GM21526 (cell line): ENCODE measurements around the gene CCDC92.

ENCODE experiments used
- ATAC-seq: cut with Tn5 transposase; IDR thresholded peaks from one replicate; pipeline ENCODE4 v1.9.1; 2021; ENCODE audit warnings: moderate library complexity; ENCODE audit not compliant: unreplicated experiment, low FRiP score

Gene CCDC92

DNA sequence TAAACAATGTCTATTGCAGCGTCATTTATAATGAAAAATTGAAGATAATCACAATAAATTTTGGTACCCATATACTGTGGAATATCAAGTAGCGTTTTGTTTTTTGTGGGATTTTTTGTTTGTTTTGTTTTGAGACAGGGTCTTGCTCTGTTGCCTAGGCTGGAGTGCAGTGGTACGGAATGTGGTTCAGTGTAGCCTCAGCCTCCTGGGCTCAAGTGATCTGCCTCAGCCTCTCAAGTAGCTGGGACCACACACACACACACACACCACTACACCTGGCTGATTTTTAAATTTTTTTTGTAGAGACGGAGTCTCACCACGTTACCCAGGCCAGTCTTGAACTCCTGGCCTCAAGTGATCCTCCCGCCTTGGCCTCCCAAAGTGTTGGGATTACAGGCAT, 6.9 kb upstream of the CCDC92 start:
- no peak for ATAC-seq

DNA sequence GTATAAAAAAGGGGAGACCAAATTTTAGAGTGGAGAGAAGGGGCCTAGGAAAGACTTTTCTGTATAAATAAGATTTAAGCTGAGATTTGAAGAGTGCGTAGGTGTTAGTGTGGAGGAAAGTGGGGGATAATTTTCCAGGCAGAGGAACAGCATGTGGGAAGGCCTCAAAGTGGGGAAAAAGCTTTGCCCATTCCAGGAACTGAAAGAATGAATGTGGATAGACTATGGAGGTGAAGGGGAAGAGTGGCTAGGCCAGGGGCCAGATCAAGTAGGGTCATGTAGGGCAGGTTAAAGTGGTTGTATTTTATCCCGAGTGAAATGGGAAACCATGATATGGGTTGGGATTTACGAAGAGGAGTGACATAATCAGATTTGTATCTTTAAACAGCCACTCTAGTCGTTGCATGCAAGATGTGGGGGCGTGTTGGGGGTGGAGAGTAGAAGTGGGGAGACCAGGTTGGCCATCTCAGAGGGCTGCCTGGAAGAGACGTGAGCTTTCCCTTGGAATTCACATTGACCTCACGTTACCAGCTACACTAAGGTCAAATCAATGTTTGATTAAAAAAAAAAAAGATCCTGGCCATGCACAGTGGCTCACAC, 3.7 kb upstream of the CCDC92 start:
- no peak for ATAC-seq

DNA sequence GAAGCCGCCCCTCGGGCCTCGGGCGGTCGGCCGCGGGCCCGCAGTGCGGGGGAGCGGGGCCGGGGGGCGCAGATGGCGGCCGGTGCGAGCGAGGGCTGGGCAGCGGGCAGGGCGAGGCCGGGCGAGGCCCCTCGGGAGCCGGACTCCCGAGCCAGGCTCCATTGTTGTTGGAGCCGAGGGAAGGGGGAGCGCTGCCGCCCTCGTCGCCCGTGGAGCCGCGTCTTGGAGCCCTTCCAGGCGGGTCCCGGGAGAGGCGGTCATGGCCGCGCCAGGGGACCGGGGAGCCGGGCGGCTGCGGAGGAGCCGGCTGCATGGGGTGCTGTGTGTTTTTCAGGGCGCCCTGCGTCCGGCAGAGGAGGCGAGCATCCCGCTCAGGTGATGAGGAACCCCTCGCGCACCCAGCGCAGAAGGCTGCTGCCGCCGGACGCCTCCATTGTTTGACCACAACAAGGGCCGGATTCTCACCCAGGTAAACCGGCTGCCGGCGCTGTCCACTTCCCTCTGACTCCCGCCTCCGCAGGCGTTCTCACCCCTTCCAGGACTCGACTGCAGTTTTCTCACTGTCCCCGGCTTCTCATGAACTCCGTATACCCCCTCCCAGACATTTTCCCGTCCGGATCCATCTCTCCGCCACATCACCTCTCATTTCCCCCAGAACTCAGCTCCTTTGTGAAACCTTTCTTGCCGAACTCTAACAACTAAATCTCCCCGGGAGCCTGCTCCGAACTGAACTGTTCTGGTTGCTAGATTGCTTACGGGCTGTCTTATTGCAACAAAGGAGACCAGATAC, 1.1 kb upstream of the CCDC92 start:
- peak; percentile 25 for ATAC-seq

DNA sequence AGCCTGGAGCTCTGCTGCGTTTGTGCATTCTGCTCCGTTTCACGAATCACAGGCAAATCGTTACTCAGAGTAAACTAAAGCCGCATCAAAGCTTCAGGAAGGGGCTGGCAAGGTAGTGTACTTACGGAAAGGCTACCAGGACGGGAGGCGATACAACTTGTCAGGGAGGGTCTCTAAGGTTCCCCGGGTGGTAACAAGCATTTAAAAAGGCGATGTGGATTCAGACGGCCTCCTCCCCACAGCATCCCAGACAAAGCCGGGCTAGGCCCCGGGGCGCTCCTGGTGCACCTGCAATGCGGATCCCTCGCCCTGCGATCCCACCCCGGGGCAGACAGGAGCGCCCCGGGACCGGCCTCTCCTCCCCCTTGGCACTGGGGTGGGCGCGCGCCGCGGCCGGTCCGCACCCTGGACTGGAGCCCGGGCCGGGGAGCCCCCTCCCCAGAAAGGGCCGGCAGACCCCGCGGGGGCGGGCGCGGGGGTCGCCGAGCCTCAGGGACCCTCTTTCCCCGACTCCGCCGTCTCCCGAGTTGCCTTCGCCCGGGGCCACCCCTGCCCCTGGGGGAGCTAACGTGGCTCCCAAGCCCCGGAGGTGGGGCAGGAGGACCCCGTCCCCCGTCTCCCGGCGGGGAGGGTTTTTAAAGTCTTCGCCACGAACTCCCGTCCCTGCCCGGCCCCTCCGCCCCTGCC, 718 bp downstream of the CCDC92 start:
- ATAC-seq = no peak

DNA sequence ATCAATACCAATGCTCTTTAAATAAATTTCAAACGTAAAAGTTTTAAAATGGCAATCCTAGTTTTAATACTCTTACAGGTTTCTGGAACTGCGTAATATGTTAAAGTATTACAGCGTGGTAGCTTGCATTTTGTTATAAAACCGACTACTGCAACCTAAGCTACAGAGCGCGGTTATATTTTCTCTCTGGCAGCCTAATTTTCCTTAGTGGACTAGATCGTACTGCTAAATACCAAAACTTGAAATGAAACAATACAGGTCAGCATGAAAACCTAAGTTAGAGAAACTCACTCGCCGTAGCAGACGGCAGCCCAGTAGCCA, 1.2 kb downstream of the CCDC92 start:
- ATAC-seq = no peak

DNA sequence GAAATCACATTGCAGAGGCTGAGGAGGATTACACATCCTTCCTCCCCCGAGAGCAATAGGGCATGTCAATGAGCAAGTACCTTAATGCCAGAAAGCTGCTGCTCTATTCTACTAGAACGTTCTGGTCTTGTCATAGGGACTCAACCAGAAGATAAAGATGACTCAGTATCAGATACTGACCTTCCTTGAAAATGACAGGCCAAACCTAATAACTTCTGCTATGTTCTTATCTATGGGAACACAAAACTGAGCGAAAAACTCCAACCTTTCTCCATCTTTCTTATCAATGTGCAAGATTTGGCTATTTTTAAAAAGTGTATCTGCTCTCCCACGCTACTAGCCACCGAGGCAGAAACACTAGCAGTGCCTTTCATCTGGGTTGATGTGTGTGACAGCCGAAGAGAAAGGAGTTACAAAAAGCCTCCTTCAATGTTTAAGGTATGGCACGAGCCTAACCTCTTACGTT, 5.5 kb downstream of the CCDC92 start:
- no peak for ATAC-seq

DNA sequence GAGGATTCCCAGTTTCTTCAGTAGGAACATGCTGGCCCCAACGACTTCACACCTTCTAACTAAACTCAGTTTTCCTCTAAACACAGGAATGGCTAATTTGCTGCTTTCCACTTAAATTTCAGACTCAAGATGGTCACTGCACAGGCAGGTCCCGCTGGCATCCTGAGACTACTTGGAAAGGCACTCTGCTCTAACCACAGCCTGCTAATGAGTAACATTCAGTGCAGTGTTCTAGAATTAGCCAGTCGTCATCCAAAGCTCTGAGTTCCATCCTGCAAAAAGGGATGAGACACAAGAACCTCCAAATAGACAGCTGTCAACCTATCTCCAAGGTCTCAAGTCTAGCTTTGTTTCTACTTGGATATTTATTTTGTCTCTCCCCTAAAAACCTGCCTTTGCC, 6.0 kb downstream of the CCDC92 start:
- no peak for ATAC-seq

DNA sequence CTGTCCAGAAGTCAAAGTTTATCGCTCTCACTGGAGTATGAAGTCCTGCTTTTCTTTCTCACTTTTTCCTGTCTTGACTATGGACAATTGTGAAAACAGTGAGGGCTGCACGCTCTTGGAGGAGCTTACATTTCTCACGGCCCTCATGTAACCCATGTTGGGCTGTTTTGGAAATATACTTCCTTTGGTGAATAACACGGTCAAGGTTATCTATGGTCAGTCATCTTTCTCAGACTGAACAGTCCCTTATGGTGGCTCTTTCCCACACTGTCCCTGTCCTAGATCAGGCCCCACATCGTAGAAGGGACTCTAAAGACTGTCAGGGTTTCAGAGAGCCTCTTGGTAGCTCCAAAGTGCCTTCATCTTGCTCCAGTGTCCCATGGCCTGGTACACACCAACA, 7.2 kb downstream of the CCDC92 start:
- ATAC-seq = no peak

DNA sequence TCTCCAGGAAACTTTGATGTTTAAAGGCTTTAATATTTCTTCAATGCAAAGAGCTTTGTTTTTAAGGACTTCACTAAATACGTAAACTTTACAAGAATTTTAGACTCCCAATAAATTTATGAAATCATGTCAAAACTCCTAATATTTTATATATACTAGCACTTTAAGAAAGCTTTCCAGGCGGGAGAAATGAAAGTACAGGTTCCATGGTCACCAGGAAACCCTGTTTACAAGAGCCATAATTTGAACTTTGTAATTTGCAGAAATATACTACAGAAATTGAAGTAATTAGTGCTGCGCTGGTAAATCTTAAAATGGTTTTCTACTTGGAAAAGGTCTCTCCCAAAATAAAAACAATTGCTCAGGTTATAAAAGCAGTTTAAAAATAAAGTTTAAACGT, 8.8 kb downstream of the CCDC92 start:
- ATAC-seq = no peak

DNA sequence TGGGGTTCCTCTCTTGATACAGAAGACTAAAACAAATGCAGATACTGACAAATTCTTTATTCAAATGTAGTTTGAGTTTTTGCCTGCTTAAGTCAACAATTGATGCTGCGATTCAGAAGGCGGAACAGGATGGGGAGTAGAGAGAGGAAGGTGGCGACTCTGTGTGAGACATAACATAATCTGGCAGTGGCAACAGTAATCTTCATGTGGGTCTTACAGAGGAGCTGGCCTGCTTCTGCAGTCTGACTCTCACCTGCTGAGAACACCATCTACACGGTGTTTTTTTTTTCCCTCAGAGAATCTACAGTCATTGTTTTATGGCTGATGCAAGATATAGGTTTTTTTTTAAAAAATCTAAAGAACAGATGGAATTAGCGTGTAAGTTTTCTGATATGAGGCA, 10.1 kb downstream of the CCDC92 start:
- ATAC-seq = no peak

DNA sequence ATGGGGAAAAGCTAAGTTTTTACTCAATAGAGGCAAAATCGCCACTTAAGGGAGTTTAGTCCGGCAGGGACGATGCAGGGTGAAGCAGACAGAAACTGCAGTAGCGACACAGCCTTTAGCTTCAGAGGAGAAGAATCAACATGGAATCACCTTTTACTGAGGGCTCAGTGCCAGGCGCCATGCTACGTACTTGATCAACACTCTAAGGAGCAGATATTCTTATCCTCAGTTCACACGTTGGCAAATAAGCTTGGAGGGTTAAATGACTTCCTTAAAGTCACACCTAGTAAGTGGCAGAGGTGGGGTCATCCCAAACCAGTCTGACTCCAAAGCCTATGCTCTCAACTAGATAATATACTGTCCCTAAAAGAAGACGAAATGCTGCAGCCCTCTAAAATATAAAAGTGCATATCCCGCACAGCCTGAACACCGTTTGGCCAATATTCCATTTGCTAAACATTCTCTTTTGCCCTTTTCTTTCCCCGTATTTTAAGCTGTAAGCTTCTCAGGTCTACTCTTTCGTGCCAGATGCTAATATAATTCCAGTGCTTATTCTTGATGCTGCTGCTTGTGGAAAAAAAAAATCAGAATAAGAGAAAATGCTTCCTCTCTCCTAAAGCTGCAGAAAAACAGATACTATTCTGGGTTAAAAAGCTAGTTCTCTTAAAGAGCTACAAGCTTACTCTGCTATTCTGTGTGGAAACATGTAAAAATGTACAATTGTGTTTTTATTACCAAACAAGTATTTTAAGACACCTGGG, 10.9 kb downstream of the CCDC92 start:
- ATAC-seq = no peak

DNA sequence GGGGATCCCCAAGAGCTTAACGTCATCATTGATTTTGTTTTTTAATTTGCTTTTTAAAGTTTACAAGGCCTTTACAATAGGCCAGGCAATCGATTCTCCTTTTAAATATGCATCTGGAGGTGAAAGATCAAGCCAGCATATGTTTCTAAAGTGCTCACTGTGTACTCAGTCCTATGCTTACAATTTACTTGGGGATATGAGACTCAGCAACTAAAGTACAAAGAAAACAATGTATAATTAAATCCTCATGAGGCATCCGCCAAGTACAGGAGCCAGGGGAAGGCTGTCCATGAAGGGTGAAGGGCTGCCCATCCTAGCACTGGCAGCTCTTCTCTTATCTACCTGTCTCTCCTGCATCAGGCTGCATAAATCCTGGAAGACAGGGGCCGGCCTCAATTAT, 11.8 kb downstream of the CCDC92 start:
- ATAC-seq = no peak

DNA sequence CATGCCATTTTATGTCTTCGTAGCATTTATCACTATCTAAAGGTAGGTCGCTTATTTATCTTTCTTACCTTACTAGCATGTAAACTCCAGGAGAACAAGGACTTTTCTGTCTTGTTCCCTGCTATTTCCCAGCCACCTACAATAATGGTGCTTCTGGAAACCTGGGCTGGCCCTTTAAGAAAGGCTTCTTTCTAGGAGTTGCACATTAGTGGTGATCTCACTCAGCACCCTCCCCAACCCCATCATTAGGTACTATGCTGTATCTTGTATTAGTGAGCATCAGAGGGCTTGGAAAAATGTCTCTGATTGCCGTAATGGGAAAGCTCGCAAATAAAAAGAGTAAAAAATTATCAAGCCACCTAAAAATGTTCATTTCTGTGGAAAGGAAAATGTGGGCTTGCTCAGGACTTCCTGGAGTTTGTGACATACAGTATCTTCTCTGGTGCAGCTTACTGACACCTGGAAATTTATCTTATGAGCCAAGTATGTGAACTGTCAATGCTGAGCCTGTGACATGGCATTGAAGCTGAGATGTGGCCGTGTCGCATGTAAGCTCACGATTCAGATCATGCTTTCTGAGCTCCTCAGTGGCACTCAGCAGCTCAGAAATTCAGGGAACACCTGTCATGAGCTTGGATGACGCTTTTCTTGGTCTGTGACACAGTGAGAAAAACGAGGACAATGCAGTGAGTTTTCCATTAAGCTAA, 12.4 kb downstream of the CCDC92 start:
- no peak for ATAC-seq

DNA sequence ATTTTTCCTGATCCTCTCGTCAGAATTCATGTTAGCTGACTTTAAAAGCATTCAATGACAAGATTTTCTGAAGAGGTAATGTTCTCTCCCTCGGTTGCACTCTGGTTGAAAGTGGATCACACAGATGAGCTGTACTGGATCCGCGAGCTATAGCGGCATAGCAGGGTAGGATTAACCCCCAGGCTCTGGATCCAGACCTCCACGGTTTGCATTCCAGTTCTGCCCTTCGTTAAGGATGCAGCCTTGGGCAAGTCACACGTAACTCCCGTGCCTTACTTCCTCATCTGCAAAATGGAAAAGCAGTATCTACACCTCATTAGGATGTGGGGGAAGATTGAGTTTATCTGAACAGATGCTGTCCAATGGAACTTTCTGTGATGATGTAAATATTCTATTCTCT, 13.8 kb downstream of the CCDC92 start:
- ATAC-seq = no peak

DNA sequence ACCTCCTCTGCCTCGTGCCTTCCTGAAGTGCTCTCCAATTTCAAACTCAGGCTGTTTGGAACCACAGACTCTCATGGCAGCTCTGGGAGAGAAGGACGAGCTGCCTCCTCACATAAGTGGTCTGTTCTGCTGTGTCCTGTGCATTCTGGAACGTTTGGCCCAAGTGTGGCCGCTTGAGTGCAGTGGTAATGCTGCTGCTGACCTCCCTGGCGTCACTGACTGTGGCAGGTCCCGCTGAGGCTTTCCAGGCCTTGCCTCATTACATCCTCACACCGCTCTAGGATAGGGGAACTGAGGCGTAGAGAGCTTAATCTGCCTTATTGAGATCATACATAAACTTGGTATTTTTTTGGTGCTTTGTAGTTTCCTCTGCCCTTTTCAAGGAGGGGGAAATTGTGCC, 14.2 kb downstream of the CCDC92 start:
- no peak for ATAC-seq

DNA sequence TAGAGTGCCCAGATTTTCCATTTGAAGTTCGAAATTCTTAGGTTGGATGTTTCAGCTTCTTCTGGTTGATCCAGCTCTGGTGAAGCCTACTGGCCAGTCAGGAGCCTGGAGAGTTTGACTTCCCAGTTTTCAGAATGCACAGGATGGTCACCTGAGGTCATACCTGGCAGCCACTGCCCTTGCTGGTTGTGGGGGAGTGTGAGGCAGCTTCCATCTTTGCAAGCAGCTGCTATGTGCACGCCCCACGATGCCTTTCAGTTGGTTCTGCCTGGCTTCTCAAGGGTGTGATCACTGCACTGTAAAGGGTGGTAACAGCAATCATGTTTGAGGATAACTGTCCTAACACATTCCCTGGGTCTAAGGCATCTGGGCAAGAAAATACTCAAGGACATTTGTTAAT, 15.4 kb downstream of the CCDC92 start:
- ATAC-seq = no peak

DNA sequence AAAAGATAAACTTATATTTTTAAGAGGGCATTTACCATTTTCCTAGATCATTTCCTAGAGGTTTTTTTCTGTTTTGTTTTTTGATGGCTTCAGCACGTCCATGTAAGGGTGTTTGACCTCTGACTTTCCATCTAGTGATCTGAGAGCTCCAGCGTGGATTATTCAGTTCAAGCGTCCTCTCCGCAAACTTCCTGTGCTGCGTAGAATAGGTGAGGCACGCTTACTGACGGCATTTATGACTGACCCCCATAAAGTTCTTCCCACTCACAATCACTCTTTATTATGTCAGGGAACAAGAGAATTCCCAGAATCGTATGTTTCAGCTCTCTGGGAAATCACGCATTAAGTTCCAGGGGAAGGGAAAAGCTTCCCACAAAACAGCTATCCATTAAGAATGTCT, 16.4 kb downstream of the CCDC92 start:
- no peak for ATAC-seq

DNA sequence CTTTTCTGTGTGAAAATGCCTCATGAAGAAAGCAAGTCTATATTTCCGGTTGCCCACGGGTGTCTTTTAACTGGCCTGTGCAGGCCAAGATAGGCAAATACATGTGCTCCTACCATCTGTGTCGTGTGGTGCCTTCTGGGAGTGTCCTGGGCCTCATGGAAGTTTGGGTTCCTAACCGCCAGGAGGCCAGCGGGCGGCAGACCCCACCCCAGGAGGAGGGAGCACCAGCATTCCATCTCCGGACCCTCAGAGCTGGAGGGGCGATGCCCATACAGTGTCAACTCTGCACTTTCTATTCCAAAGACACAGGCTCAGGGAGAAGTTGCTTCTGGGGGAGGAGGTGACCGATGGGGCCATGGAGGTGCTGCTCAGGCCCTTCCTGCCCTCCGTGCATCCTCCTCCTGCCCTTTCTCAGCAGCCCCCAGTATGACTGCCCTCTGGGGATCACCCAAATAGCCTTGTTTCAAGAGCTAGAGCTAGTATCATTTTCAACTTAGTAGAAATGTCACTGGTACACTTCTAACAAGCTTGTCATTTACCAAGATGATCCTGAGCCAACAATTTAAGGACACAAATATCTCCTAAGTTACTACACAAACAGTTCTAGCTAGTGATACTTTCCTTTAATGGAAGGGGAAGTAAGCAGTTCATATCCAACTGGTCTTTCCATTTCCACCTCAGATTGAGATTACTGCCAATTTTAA, 17.8 kb downstream of the CCDC92 start:
- no peak for ATAC-seq

DNA sequence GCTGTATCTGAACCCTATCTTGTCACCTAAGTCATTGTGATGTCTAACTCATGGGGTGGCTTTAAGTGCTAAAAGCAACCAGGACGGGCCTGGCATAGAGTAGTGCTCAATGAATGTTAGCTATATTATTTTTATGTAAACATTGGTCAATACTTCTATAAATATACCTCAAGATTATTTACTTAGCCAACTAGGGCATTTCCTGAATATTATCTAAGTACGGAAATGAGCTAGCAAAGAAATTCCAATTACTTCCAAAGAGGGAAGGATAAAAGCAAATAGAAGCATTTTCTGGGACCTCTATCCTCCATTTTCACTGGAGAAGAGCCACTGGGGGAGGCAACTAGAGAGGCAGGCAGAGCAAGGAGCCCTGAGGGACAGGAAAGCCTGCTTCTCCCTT, 20.6 kb downstream of the CCDC92 start:
- no peak for ATAC-seq

DNA sequence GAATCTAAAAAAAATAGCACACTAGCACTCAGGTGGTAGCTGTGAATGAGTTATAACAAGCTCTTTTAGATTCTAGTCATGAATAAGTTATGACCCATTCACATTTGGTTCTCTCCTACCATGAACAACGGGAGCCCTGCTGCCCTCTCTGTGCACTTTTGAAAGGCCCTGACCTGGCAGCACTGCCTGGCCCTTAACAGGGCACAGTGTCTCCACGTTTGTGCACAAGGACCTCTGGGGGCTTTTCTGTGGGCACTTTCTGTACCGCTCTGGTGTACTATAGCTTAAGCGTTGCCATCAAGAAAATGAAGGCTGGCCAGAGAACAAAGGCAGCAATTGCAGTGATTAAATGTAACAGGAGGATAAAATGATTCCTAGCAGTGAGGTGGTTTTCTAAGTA, 21.2 kb downstream of the CCDC92 start:
- ATAC-seq = no peak
